Common myeloid progenitor, CD34-positive (primary cell): ENCODE results near the gene CADPS.

Experiments used
- CTCF ChIA-PET: fragments of 350-600 bp; sonication (Branson Sonifier 250); formaldehyde crosslinking; loops from one replicate; lab custom pipeline; 2021; ENCODE audit warnings: antibody characterized with exemption; lab: Charles Lee
- POLR2A ChIA-PET: fragments of 350-600 bp; sonication (Branson Sonifier 250); formaldehyde crosslinking; loops from one replicate; lab custom pipeline; 2021; ENCODE audit warnings: antibody characterized with exemption; lab: Charles Lee
- DNase-seq, 3 donors: peaks; one replicate each; pipeline versions ENCODE4 v3.0.0 to v3.0.0-alpha.2; 2013
- H3K27ac ChIP-seq, 2 experiments: 1 replicate in 1 of 2; 2 replicates in 1 of 2; pipeline ENCODE4 v1.7.0; 2013; ENCODE audit warnings: inconsistent platforms in 2 of 2, low read length in 2 of 2, mild to moderate bottlenecking in 2 of 2, low read depth in 1 of 2, moderate library complexity in 1 of 2; ENCODE audit not compliant: severe bottlenecking in 2 of 2, insufficient read depth in 1 of 2, poor library complexity in 1 of 2
- H3K27me3 ChIP-seq, 5 experiments: replicated peaks in 2 of 5; 1 replicate in 3 of 5; 2 replicates in 2 of 5; pipeline versions ENCODE4 v1.6.1 to v1.7.0; 2013; ENCODE audit warnings: low read length in 4 of 5, mild to moderate bottlenecking in 2 of 5, moderate library complexity in 2 of 5, inconsistent platforms in 1 of 5; ENCODE audit not compliant: insufficient read depth in 5 of 5, control insufficient read depth in 4 of 5
- H3K36me3 ChIP-seq, 4 experiments: 1 replicate in 2 of 4; 2 replicates in 2 of 4; pipeline versions ENCODE4 v1.6.1 to v1.7.0; 2013; ENCODE audit warnings: low read length in 3 of 4, control low read depth in 1 of 4, mild to moderate bottlenecking in 1 of 4; ENCODE audit not compliant: control insufficient read depth in 4 of 4, insufficient read depth in 4 of 4
- H3K4me1 ChIP-seq, 4 experiments: 1 replicate in 3 of 4; 2 replicates in 1 of 4; pipeline versions ENCODE4 v1.6.1 to v1.7.1; 2013; ENCODE audit warnings: low read length in 3 of 4, mild to moderate bottlenecking in 3 of 4, control low read depth in 1 of 4, inconsistent platforms in 1 of 4, moderate library complexity in 1 of 4; ENCODE audit not compliant: control insufficient read depth in 4 of 4, insufficient read depth in 4 of 4; ENCODE audit errors: control extremely low read depth in 1 of 4
- H3K4me3 ChIP-seq, 7 experiments: 1 replicate in 4 of 7; 2 replicates in 3 of 7; pipeline versions ENCODE4 v1.5.1 to v1.7.0; 2013; ENCODE audit warnings: mild to moderate bottlenecking in 7 of 7, low read length in 6 of 7, moderate library complexity in 6 of 7, inconsistent platforms in 2 of 7, low read depth in 2 of 7, control low read depth in 1 of 7; ENCODE audit not compliant: insufficient read depth in 4 of 7, control insufficient read depth in 1 of 7; ENCODE audit errors: extremely low read depth in 1 of 7
- H3K9me3 ChIP-seq, 5 experiments: 1 replicate in 4 of 5; 2 replicates in 1 of 5; pipeline versions ENCODE4 v1.6.1 to v1.7.1; 2013; ENCODE audit warnings: low read length in 4 of 5, mild to moderate bottlenecking in 2 of 5, inconsistent platforms in 1 of 5, low read depth in 1 of 5, moderate library complexity in 1 of 5; ENCODE audit not compliant: control insufficient read depth in 4 of 5, insufficient read depth in 2 of 5; ENCODE audit errors: control extremely low read depth in 1 of 5
- WGBS: methylation state at CpG from one replicate; pipeline ENCODE4 v1.1.5; 2013; ENCODE audit not compliant: insufficient coverage; 5-methylcytosine and 5-hydroxymethylcytosine counted together

Gene CADPS

DNA sequence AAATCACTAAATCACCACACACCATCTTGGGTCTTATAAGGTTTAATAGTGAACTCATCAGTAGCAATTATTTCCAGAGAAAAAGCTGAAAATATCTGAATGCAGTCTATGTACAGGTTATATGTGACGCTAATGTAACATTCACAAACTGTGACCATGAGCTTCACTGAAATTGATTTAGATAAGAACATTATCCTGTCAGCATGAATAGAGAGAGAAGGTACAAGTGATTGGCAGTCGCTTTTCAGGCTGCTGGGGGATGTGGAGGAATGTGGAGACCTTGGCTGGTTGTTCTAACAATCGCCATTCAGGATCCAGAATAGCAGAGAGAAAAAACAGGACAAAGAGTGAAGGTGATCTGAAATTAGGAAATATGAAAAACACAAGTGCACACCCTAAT, 98.1 kb downstream of the CADPS start:
- ChIA-PET POLR2A (no interaction called here), CTCF (no interaction called here)
- no peaks in the 10 kb centered on the region for H3K9me3 ChIP-seq
- no peaks in the 10 kb centered on the region for H3K36me3 ChIP-seq
- no peaks in the 10 kb centered on the region for H3K27me3 ChIP-seq
- H3K4me3 ChIP-seq = no peak overlapping the region
- no peak overlapping the region for H3K27ac ChIP-seq
- no peak for DNase-seq
- WGBS = 100% methylated on average over 2 of the region's 3 CpGs
- H3K4me1 ChIP-seq = no peaks in the 10 kb centered on the region

DNA sequence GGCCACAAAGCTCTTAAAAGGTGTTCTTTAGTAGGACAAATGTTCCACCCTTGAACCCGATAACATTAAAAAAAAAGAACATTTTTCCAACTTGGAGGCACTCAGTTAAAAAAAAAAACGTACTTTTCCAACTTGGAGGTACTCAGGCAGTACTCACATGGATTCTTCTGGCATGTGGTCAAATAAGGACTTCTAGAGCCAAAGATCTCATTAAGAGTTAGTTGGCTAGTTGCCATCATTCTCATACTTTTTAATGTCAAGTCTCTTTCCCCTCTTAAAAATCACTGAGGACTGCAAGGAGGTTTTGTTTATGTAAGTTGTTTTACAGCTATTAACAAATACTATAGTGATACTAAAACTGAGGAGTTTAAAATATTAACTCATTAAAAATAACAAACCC, 101.0 kb downstream of the CADPS start:
- Histone ChIP-seq H3K4me1 (no peaks in the 10 kb centered on the region), H3K27ac (no peak overlapping the region), H3K27me3 (no peaks in the 10 kb centered on the region), H3K36me3 (no peaks in the 10 kb centered on the region), H3K9me3 (no peaks in the 10 kb centered on the region), H3K4me3 (no peak overlapping the region)
- whole genome bisulfite sequencing = no CpG with 5 or more reads among the region's 2 CpGs
- DNase-seq = no peak
- POLR2A ChIA-PET = no interaction called here
- CTCF ChIA-PET = interaction anchor here (1.2 kb wide), 1 partner anchor 9 kb away, joined by 3 read pairs; no protein-coding TSS in a partner anchor

DNA sequence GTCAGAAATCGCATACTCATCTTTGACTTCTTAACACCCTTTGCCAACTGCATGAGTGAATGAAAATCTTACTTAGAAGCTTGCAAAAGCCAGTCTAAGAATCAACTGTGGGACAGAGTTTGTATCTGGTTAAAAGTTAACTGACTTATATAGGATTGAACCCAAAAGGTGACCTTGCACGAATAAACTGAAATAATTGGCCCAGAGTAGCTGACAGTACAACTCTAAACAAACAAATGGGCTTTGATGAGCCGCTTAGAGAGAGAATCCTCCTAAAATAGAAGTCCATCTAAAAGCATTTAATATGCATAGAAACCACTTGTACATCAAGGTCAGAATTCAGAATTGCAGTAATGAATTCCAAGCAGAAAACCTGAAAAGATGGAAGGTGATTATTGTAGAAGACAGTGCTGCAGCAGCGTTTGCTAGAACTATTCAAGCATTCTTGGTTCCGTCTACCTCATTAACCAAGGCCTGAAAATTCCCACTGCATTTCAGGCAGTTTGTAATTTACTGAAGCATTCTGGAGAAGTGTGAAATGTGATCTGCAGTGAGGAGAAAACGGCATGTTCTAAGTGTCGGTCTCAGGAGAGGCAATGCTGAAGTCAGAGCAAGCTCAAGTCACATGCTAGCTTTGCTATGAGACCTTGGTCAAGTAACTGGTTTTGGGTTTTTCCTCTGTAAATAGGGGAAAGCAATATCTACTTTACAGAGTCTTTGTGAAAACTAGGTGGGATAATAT, 103.7 kb downstream of the CADPS start:
- ChIA-PET CTCF (no interaction called here), POLR2A (no interaction called here)
- Histone ChIP-seq H3K27ac (no peak overlapping the region), H3K9me3 (no peaks in the 10 kb centered on the region), H3K4me1 (no peaks in the 10 kb centered on the region), H3K27me3 (no peaks in the 10 kb centered on the region), H3K36me3 (no peaks in the 10 kb centered on the region), H3K4me3 (no peak overlapping the region)
- DNase-seq = no peak
- 100% methylated on average over 3 of the region's 7 CpGs for WGBS

DNA sequence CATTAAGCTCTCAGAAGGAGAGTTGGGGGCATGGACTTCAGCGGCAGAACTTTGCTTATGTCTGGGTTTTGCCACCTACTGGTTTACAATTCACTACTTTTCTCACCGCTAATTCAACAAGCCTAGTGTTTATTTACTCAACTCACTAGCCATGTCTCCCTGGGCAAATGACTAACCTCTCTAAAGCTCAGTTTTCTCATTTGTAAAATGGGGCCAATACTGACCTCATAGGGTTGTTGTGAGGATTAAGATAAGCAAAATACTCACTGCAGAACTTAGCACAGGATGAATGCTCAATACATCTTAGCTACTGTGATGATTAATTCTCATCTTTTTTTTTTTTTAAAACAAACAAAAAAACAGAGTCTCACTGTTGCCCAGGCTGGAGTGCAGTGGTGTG, 106.3 kb downstream of the CADPS start:
- Histone ChIP-seq H3K27ac (no peak overlapping the region), H3K27me3 (no peaks in the 10 kb centered on the region), H3K36me3 (no peaks in the 10 kb centered on the region), H3K9me3 (no peaks in the 10 kb centered on the region), H3K4me1 (no peaks in the 10 kb centered on the region), H3K4me3 (no peak overlapping the region)
- WGBS = 80% methylated on average over 1 of the region's 2 CpGs
- DNase-seq = no peak
- POLR2A ChIA-PET = no interaction called here
- CTCF ChIA-PET = no interaction called here

DNA sequence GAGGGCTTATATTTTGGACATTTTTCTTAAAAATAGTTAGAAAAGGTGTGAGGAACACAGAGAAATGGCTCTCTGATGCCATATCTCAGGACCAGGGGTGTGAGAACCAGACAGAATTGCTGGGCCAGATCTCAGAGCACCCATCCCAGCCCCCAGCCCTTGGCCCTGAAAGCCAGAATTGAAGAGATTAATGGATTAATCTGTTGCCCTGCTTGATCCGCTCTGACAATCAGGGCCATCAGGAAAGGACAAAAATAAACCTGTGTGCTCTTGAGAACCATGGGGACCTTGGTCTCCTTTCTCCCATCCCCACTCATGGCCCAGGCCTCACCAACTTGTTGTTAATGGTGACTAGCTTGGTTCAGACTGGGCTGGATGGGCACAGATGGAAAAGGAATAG, 113.5 kb downstream of the CADPS start:
- H3K4me3 ChIP-seq = no peak overlapping the region
- POLR2A ChIA-PET = interaction anchor here (0.5 kb wide), 1 partner anchor 160 kb away, joined by 3 read pairs; no protein-coding TSS in a partner anchor
- no peak overlapping the region for H3K27ac ChIP-seq
- DNase-seq = no peak
- H3K4me1 ChIP-seq = no peaks in the 10 kb centered on the region
- H3K27me3 ChIP-seq = no peaks in the 10 kb centered on the region
- H3K36me3 ChIP-seq = no peaks in the 10 kb centered on the region
- no CpG with 5 or more reads among the region's 1 CpG for WGBS
- H3K9me3 ChIP-seq = no peaks in the 10 kb centered on the region
- CTCF ChIA-PET = no interaction called here

DNA sequence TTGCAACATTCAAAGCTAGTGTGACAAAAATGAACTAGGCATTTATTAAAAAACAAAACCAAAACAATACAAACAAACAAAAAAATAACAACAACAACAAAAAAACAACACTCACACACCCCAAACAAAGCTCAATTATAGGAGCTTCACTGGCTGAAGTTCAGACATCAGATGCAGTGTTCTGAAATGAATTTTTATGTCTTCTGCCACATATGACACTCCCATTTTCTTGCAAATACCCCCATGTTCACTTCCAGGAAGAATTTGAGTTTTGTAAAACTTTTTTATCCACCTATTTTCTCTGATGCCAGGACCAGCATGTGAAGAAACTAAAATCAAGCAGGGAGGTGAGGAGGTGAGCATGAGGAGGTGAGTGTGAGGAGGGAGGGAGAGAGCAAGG, 113.9 kb downstream of the CADPS start:
- ChIA-PET CTCF (no interaction called here), POLR2A (no interaction called here)
- DNase-seq = no peak
- H3K36me3 ChIP-seq = no peaks in the 10 kb centered on the region
- no peaks in the 10 kb centered on the region for H3K27me3 ChIP-seq
- H3K27ac ChIP-seq = no peak overlapping the region
- peaks cover 0 to 1% (median 0%) of the 10 kb centered on the region in 5 experiments for H3K9me3 ChIP-seq
- no peaks in the 10 kb centered on the region for H3K4me1 ChIP-seq
- no peak overlapping the region for H3K4me3 ChIP-seq

DNA sequence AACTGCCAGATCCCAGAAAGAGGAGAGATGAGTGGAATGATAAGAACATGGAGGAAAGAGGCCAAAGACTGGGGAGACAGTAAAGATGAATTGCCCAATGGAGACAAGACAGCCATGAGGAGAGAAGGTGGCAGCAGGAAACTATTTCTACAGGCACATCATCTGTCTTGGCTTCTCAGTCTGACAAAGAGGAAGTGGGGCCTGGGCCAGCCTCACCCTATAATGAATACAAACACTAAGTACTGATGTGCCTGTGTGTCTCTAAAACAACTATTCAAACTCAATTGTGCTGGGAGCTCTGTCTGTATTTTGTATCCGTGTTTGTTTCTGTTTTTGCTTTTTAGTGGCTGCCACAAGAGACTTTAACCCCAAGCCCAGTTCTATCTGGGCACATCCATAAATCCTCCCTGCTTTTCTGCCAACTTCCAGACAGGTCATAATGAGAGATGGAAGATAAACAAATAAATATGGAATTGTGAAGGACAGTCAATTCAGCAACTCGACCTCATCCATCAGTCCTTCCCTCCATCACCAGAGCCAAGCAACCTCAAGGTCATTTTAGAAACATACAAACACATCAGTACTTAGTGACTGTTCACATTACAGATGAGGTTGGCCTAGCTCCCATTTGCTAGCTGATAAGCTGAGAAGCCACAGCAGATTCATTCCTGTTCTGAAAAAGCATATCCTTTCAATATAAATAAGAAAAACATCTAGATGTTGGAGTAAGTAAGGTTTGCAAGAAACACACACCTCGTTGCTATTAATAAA, 116.7 kb downstream of the CADPS start:
- Histone ChIP-seq H3K4me1 (no peaks in the 10 kb centered on the region), H3K36me3 (no peaks in the 10 kb centered on the region), H3K27me3 (no peaks in the 10 kb centered on the region), H3K27ac (no peak overlapping the region), H3K9me3 (peaks cover 0 to 1% (median 0%) of the 10 kb centered on the region in 5 experiments), H3K4me3 (no peak overlapping the region)
- ChIA-PET CTCF (no interaction called here), POLR2A (no interaction called here)
- no peak for DNase-seq
- WGBS = 88% methylated on average over 1 of the region's 3 CpGs
